ENCODE measurements around the gene LCN10. TPM values are rescaled to one million over a fixed set of nuclear protein-coding genes. Genes with fewer than 3 reads are reported as not detected.

Gene LCN10
- total and polyA plus RNA-seq, 10 of the 15 experiments (the other 5 are each of a cell fraction or from before 2014, with no cell fraction given): 0.06 to 1.3 (median 0.21) TPM; not detected in 1

DNA sequence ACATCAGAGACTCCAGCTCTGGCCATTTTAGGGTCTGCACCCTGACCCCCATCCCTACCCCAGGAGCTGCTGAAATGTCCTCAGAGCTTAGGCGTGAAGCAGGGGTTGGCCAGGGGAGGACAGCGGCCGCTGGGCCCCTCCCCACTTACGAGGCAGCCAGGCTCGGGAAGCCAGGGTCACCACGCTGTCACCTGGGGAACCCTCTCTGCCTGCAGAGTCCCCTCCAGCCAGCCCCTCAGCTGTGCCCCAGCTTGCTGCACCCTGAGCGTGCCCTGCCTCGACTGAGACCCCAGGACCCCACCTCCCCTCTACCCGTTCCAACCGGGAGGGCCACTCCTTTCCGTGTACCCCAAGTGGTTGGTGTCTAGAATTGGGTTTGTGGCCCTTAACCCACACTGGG is 2.7 kb downstream of the LCN10 start:
- no peak for FAIRE-seq
- H3K27ac ChIP-seq (ENCODE audit: control insufficient read depth, insufficient read depth): no peak overlapping the region
- ChIA-PET SMC1A (ENCODE audit: uncharacterized antibody, unreplicated experiment) (no interaction called here), CTCF (no interaction called here), POLR2A (interaction anchor here (1.1 kb wide), 1 partner anchor 12 kb away, joined by 4 read pairs; no protein-coding TSS in a partner anchor), RAD21 (ENCODE audit: unreplicated experiment) (no interaction called here)
- H3K36me3 ChIP-seq (ENCODE audit: control insufficient read depth in 2 of 2, insufficient read depth in 2 of 2, low read length in 1 of 2): no peaks in the 10 kb centered on the region
- TF ChIP-seq SPI1 (IDR thresholded peaks at IDR 0.05; ENCODE audit: borderline replicate concordance, insufficient read depth, low read depth, low read length): no peak
- TF ChIP-seq TBL1XR1 (IDR thresholded peaks at IDR 0.05; ENCODE audit: low read depth, low read length): no peak
- TF ChIP-seq, protein P1, sequence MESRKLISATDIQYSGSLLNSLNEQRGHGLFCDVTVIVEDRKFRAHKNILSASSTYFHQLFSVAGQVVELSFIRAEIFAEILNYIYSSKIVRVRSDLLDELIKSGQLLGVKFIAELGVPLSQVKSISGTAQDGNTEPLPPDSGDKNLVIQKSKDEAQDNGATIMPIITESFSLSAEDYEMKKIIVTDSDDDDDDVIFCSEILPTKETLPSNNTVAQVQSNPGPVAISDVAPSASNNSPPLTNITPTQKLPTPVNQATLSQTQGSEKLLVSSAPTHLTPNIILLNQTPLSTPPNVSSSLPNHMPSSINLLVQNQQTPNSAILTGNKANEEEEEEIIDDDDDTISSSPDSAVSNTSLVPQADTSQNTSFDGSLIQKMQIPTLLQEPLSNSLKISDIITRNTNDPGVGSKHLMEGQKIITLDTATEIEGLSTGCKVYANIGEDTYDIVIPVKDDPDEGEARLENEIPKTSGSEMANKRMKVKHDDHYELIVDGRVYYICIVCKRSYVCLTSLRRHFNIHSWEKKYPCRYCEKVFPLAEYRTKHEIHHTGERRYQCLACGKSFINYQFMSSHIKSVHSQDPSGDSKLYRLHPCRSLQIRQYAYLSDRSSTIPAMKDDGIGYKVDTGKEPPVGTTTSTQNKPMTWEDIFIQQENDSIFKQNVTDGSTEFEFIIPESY (IDR thresholded peaks at IDR 0.05): no peak
- TF ChIP-seq JUND (IDR thresholded peaks at IDR 0.05; ENCODE audit: low read depth, low read length): no peak
- TF ChIP-seq NRF1 (conservative IDR thresholded peaks at IDR 0.05; ENCODE audit: low read depth, low read length): no peak
- H3K27me3 ChIP-seq (replicated peaks in 1 of 2; ENCODE audit: control insufficient read depth in 2 of 2, insufficient read depth in 2 of 2, low read length in 1 of 2): peaks cover 0 to 8% of the 10 kb centered on the region in 2 experiments; a peak in 3 of 4 replicates
- no peaks in the 10 kb centered on the region for H3K79me2 ChIP-seq (ENCODE audit: control insufficient read depth, insufficient read depth, low read length)
- 61% methylated on average over 11 of the region's 11 CpGs for WGBS (ENCODE audit: insufficient coverage, insufficient replicate concordance, low lambda C conversion rate, missing lambda C conversion rate)
- BruUV-seq (replicated peaks): no TSS peak
- H3K9ac ChIP-seq (ENCODE audit: control insufficient read depth, insufficient read depth, low read length): no peak overlapping the region
- H2AFZ ChIP-seq (ENCODE audit: control insufficient read depth, low read depth, low read length): no peak overlapping the region
- no peaks in the 10 kb centered on the region for H3K9me3 ChIP-seq (replicated peaks; ENCODE audit: control insufficient read depth, insufficient read depth, low read length)
- ATAC-seq: no peak
- no peaks in the 10 kb centered on the region for H4K20me1 ChIP-seq (ENCODE audit: control insufficient read depth, insufficient read depth)
- DNase-seq (ENCODE audit: low read depth, low spot score): no peak
- no peak overlapping the region for H3K4me3 ChIP-seq
- in situ Hi-C loops (cut with MboI) (no loop called here), intact Hi-C loops (cut with micrococcal nuclease; ENCODE audit: unreplicated experiment) (no loop called here)
- H3K4me1 ChIP-seq (ENCODE audit: control insufficient read depth, insufficient read depth, low read length): peaks cover 15% of the 10 kb centered on the region
- no peak overlapping the region for H3K4me2 ChIP-seq (ENCODE audit: control insufficient read depth, insufficient read depth)

DNA sequence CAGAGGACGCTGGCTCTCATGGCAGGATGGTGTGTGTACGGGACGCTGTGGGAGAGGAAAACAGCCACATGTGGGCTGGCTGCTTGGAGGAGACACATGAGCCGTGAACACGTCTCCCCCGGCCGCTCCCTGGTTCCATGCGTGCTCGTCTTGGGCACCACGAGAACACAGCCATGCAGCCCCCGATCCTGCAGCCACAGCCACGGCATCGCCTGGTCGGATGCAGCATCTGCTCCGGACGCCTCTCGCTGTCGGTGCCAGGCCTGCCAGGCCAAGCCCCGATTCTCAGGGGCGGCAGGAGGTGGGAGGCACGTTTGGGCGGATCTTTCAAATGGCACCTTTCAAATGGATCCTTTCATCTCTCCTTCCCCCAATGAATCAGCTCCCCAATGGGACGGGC is 3.2 kb downstream of the LCN10 start:
- SMC1A ChIA-PET (ENCODE audit: uncharacterized antibody, unreplicated experiment): no interaction called here
- CTCF ChIA-PET: no interaction called here
- Histone ChIP-seq H3K9ac (ENCODE audit: control insufficient read depth, insufficient read depth, low read length) (no peak overlapping the region), H3K4me2 (ENCODE audit: control insufficient read depth, insufficient read depth) (no peak overlapping the region), H3K27me3 (replicated peaks in 1 of 2; ENCODE audit: control insufficient read depth in 2 of 2, insufficient read depth in 2 of 2, low read length in 1 of 2) (peaks cover 0 to 8% of the 10 kb centered on the region in 2 experiments; a peak in 3 of 4 replicates), H2AFZ (ENCODE audit: control insufficient read depth, low read depth, low read length) (no peak overlapping the region), H4K20me1 (ENCODE audit: control insufficient read depth, insufficient read depth) (no peaks in the 10 kb centered on the region), H3K27ac (ENCODE audit: control insufficient read depth, insufficient read depth) (no peak overlapping the region), H3K79me2 (ENCODE audit: control insufficient read depth, insufficient read depth, low read length) (no peaks in the 10 kb centered on the region), H3K4me1 (ENCODE audit: control insufficient read depth, insufficient read depth, low read length) (peaks cover 15% of the 10 kb centered on the region), H3K36me3 (ENCODE audit: control insufficient read depth in 2 of 2, insufficient read depth in 2 of 2, low read length in 1 of 2) (no peaks in the 10 kb centered on the region), H3K9me3 (replicated peaks; ENCODE audit: control insufficient read depth, insufficient read depth, low read length) (no peaks in the 10 kb centered on the region), H3K4me3 (no peak overlapping the region)
- ATAC-seq (no peak), DNase-seq (ENCODE audit: low read depth, low spot score) (no peak), FAIRE-seq (no peak)
- BruUV-seq (replicated peaks): no TSS peak
- WGBS (ENCODE audit: insufficient coverage, insufficient replicate concordance, low lambda C conversion rate, missing lambda C conversion rate): 76% methylated on average over 23 of the region's 23 CpGs
- intact Hi-C loops (cut with micrococcal nuclease; ENCODE audit: unreplicated experiment) (no loop called here), in situ Hi-C loops (cut with MboI) (no loop called here)
- RAD21 ChIA-PET (ENCODE audit: unreplicated experiment): no interaction called here
- POLR2A ChIA-PET: interaction anchor here (1.1 kb wide), 1 partner anchor 11 kb away, joined by 4 read pairs; no protein-coding TSS in a partner anchor
- no peak for TF ChIP-seq NBN (IDR thresholded peaks at IDR 0.05)
- no peak for TF ChIP-seq NFIC (IDR thresholded peaks at IDR 0.05; ENCODE audit: low read depth, low read length)
- TF ChIP-seq POLR2AphosphoS5 (IDR thresholded peaks at IDR 0.05; ENCODE audit: low read length): no peak
- no peak for TF ChIP-seq CBX5 (IDR thresholded peaks at IDR 0.05; ENCODE audit: low read depth)
- TF ChIP-seq CHD1 (IDR thresholded peaks at IDR 0.05; ENCODE audit: low read depth, low read length): no peak
- no peak for TF ChIP-seq MEF2B (IDR thresholded peaks at IDR 0.05; ENCODE audit: partially characterized antibody, poor library complexity, severe bottlenecking)
- TF ChIP-seq ZNF217 (IDR thresholded peaks at IDR 0.05): no peak
- TF ChIP-seq, protein P2, sequence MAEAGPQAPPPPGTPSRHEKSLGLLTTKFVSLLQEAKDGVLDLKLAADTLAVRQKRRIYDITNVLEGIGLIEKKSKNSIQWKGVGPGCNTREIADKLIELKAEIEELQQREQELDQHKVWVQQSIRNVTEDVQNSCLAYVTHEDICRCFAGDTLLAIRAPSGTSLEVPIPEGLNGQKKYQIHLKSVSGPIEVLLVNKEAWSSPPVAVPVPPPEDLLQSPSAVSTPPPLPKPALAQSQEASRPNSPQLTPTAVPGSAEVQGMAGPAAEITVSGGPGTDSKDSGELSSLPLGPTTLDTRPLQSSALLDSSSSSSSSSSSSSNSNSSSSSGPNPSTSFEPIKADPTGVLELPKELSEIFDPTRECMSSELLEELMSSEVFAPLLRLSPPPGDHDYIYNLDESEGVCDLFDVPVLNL (IDR thresholded peaks at IDR 0.05; ENCODE audit: low read depth, low read length): no peak
- TF ChIP-seq, protein P3, sequence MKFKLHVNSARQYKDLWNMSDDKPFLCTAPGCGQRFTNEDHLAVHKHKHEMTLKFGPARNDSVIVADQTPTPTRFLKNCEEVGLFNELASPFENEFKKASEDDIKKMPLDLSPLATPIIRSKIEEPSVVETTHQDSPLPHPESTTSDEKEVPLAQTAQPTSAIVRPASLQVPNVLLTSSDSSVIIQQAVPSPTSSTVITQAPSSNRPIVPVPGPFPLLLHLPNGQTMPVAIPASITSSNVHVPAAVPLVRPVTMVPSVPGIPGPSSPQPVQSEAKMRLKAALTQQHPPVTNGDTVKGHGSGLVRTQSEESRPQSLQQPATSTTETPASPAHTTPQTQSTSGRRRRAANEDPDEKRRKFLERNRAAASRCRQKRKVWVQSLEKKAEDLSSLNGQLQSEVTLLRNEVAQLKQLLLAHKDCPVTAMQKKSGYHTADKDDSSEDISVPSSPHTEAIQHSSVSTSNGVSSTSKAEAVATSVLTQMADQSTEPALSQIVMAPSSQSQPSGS (IDR thresholded peaks at IDR 0.05; ENCODE audit: low read length): no peak
- TF ChIP-seq RELA (IDR thresholded peaks at IDR 0.05; ENCODE audit: borderline replicate concordance, partially characterized antibody): no peak

Data from GM12878 (cell line).